GM18508 (cell line): ENCODE measurements around the gene SOD1.

Experiments used
- ATAC-seq: cut with Tn5 transposase; IDR thresholded peaks from one replicate; pipeline ENCODE4 v1.9.1; 2021; ENCODE audit warnings: moderate number of reproducible peaks; ENCODE audit not compliant: insufficient read depth, unreplicated experiment

Gene SOD1

DNA sequence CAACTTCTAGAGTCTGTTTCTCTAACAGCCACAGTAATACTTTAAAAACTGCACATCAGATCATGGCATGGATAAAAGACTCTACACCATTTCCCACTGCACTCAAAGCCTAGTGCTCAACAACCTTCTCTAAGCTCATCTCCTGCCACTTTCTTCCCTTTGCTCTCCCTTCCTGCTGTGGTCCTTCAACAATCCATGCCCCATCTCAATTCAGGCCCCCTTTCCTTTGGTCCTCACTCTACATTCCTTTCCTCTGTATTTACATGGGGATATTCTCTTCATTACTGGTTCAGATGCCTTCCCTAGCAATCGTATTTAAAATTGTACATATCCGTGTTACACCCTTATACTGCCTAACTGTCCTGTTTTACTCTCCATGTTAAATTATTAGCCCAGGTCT is 19.0 kb downstream of the SOD1 start:
- no peak for ATAC-seq

DNA sequence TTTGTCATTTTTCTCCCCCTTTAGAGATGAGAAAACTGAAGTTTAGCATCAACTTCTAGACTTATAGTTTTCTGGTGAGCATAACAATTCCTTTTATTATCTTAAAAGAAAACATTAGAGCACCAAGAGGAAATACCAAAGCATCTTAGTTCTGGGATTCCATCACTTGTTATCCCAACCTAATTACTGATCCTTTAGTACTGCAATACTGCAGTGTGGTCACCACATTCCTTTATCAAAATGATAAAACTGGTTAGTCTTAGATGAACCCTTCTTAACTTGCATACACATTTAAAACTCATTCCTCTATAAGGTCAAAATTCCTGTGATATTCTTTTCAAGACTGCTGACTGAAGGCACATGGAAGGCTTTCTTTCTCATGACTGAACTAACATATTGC is 23.1 kb downstream of the SOD1 start:
- ATAC-seq = no peak

DNA sequence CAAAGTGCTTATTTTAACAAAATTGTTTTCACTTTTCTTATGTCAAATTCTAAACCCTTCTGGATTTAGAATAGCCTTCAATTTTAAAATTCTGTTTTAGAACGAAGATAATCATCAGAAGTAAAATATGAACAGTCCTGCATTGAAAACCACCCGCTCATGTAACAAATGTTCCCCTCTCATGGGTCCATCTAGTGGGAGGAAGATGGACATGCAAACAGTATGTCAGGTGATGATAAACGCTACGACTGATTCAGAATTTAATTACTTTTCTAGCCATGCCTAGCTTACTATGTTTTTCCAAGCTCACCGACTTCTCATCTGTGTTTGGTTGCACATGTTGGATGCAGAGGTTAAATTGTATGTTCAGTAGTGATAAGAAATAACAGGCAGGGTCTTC is 23.5 kb downstream of the SOD1 start:
- no peak for ATAC-seq

- ATAC-seq = no peak
These were observed 25.4 kb downstream of the SOD1 start for GRCh38 chr21:31684918-31685317.

DNA sequence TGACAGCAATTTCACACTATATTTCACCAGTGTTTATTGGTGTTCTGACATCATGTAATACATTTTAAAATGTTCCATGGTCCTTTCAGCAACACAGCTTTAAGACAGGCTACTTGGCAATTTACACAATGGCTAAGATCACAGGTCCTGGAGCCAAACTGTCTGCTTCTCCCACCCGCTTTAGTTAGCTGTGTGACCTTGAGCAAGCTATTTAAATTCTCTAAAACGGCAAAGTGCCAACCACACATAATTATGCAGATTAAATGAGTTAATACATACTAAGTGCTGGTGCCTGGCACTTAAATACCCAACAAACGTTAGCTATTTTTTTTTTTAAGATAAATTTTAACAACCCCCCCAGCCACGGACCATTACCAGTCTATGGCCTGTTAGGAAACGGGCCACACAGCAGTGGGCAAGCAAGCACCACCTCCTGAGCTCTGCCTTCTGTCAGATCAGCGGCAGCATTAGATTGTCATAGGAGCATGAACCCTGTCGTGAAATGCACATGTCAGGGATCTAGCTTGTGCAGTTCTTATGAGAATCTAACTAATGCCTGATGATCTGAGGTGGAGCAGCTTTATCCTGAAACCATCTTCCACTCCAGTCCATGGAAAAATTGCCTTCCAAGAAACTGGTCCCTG is 26.9 kb downstream of the SOD1 start:
- no peak for ATAC-seq

GRCh38 chr21:31687108-31687507 is 27.6 kb downstream of the SOD1 start:
- ATAC-seq = no peak

DNA sequence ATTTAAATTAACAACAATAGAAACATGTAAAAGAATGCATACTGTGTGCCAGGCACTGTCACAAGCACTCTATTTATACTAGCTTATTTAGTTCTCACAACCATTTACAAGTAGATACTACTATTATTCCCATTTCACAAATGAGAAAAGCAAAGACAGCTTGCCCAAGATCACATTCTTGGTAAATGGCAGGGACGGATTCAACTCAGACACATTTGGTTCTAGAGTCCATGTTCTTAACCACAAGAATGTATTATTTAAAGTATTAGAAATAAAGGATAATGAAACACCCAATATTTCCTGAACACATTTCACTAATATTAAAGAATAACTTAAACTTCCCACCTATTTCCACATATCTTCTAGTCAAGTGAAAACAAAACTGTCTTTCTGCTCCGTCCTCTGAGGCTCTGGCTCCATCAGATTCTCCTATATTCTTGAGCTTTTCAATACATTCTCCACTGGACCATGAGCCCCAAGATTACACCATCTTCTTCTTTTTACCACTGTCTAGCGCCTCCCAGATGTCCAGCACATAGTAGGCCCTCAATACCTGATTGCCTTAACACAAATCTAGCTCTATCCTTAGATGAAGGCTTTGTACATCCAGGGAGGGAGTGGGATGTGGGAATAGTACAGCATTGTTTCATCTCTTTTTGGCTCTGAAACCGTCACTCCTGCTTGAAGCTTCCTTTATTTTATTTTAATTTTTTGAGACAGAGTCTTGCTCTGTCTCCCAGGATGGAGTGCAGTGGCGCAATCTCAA is 29.3 kb downstream of the SOD1 start:
- no peak for ATAC-seq

DNA sequence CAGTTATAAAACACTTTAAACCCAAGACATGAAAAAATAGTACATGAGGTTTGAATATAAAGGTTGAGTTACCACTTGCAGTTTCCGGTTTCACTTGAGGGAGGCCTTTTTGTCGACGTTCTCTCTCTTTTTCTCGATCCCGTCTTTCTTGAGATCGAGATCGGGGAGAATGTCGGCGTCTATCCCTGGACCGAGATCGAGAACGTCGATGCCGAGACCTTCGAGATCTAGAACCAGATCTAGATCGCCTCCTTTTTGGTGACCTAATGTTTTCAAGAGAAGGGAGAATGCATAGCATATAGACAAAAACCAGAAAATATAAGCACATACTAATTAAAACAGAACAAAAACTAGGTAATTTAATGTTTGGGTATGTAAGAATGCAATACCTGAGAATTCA is 33.7 kb downstream of the SOD1 start:
- no peak for ATAC-seq

DNA sequence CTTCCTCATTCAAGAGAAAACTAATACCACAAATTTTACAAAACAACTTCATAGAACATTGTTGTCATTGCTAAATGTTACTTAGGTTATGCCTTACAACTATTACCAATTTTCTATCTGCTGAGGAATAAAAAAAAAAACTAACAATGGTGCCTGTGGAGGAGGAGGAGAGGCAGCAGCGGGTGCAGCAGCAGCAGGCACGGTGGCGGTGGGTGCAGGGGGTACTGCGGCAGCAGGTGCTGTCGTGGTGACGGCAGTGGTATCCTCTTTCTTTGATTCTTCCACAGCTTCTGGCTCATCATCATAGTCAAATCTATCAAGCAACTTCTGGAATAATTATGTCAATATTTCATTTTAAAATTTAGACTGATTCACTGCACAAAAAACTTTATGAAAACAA is 36.9 kb downstream of the SOD1 start:
- no peak for ATAC-seq

DNA sequence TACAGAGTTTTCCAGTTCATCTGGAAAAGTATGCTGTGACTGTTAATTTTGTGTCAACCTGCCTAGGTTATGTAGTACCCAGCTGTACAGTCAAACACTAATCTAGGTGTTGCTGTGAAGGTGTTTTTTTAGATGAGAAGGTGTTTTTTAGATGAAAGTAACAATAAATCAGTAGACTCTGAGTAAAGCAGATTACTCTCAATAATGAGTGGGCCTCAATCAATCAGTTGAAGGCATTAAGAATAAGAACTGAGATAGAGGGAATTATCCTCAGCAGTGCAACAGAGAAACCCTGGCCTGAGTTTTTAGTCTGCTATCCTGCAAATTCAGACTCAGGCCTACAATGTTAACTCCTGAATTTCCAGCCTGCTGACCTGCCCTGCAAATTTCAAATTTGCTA is 39.0 kb downstream of the SOD1 start:
- ATAC-seq = no peak

DNA sequence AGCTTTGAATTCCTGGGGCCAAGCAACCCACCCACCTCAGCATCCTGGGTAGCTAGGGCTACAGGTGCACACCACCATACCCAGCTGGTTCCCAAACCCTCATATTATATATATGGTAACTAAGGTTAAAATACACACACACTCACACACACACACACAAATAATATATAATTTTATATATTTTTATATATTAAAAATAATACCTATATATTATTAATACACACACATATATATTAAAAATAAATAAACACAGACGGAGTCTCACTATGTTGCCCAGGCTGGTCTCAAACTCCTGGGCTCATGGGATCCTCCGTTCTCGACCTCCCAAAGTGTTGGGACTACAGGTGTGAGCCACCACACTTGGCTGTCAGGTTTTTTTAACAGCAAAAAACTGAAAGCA is 40.5 kb downstream of the SOD1 start:
- no peak for ATAC-seq

DNA sequence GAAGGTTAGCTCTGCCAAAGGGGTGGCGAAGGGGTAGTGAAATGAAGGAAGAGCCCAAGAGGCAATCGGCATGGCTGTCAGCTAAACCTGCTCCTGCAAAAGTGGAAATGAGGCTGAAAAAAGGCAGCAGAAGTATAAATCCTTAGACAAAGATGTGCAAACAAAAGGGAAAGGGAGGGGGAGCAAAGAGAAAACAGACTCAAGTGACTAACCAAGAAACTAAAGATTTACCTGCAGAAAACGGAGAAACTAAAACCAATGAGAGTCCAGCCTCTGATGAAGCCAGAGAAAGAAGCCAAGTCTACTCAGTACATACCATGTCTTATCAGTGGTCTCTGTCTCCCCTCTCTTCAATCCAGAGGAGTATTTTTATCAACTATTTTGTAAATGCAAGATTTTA is 47.1 kb downstream of the SOD1 start:
- ATAC-seq = no peak

DNA sequence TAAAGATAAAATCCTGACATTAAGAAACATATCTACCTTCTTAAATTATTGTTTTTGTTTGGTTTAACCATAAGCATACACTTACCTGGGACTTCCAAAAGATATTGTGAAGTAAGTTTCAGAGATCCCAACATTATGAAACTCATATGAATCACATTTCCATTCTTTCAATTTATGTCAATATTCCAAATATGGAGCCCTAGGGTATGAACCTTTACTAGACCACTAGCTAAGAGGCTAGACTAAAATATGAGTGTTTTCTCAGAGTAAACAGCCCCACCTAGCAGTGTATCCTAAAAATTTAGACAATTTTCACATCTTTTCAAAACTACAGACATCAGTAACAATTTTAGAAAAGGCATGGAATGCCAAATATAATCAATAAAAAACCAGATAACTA is 48.0 kb downstream of the SOD1 start:
- no peak for ATAC-seq

- ATAC-seq = no peak
These were observed 49.0 kb downstream of the SOD1 start for GRCh38 chr21:31708541-31708940.

DNA sequence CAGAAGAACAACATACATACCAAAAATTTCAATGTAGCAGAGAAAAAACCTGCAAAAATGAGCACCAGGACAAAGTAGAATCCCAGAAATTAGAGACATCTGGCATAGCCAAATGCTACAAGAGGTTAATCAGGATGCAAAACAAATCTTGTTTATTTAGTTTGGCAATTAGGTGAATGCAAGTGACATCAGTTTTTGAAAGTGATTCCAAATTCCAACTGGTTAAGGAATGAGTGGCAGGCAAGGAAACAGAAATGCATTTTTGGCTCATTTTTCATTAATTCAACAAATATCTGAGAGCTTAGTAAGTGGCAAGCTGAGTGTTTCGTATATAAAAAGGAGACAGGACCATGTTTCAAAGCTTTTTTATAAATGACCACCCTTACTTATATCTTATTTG is 51.1 kb downstream of the SOD1 start:
- no peak for ATAC-seq

DNA sequence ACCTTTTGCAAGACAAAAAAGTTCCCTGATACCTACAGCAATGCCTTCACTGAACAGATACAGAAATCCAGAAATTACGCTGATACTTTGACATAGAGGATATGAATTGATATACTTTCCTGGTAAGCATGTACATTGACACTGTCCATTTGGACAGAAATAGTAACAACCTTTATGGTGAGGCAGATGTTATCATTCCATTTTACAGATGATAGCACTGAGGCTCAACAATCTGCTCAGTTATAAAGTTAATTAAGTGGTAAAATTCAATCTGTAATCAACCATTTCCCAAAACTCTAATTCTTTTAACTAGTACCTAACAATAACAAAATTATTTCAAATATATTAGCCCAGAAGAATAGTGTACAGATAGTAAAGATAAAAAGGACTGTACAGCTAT is 51.8 kb downstream of the SOD1 start:
- no peak for ATAC-seq

GRCh38 chr21:31711745-31712285 is 52.3 kb downstream of the SOD1 start:
- ATAC-seq = no peak

GRCh38 chr21:31713115-31713514 is 53.6 kb downstream of the SOD1 start:
- ATAC-seq = no peak

GRCh38 chr21:31713973-31714740 is 54.7 kb downstream of the SOD1 start:
- peak; percentile 39 for ATAC-seq

- no peak for ATAC-seq
These were observed 55.4 kb downstream of the SOD1 start for GRCh38 chr21:31714741-31715365.

- ATAC-seq = no peak
These were observed 56.6 kb downstream of the SOD1 start for GRCh38 chr21:31716106-31716505.
